Dedifferentiated amniotic fluid mesenchymal stem cell (primary cell): ENCODE measurements around the gene CSMD2.

Experiments used
- DNase-seq: peaks from one replicate; pipeline ENCODE4 v3.0.0-alpha.2; 2016; ENCODE audit errors: extremely low spot score

Gene CSMD2

GRCh38 chr1:33716976-33717688 is 447.9 kb downstream of the CSMD2 start:
- DNase-seq: no peak

GRCh38 chr1:33715195-33715811 is 449.7 kb downstream of the CSMD2 start:
- no peak for DNase-seq

GRCh38 chr1:33714421-33714820 is 450.6 kb downstream of the CSMD2 start:
- DNase-seq: no peak

GRCh38 chr1:33713058-33713877 is 451.8 kb downstream of the CSMD2 start:
- DNase-seq: no peak

- no peak for DNase-seq
These were observed 452.8 kb downstream of the CSMD2 start for GRCh38 chr1:33712186-33712585.

GRCh38 chr1:33711511-33711910 is 453.5 kb downstream of the CSMD2 start:
- no peak for DNase-seq

- no peak for DNase-seq
These were observed 454.1 kb downstream of the CSMD2 start for GRCh38 chr1:33710967-33711366.

- DNase-seq: no peak
These were observed 455.0 kb downstream of the CSMD2 start for GRCh38 chr1:33709783-33710718.

GRCh38 chr1:33709174-33709782 is 455.8 kb downstream of the CSMD2 start:
- DNase-seq: no peak

- no peak for DNase-seq
These were observed 458.3 kb downstream of the CSMD2 start for GRCh38 chr1:33706634-33707255.

- DNase-seq: no peak
These were observed 461.6 kb downstream of the CSMD2 start for GRCh38 chr1:33703464-33703863.

GRCh38 chr1:33698361-33699035 is 466.5 kb downstream of the CSMD2 start:
- DNase-seq: no peak

GRCh38 chr1:33697816-33698215 is 467.2 kb downstream of the CSMD2 start:
- no peak for DNase-seq

GRCh38 chr1:33696962-33697361 is 468.1 kb downstream of the CSMD2 start:
- DNase-seq: no peak

GRCh38 chr1:33696311-33696710 is 468.7 kb downstream of the CSMD2 start:
- DNase-seq: no peak

- no peak for DNase-seq
These were observed 472.5 kb downstream of the CSMD2 start for GRCh38 chr1:33692206-33693188.

- no peak for DNase-seq
These were observed 478.0 kb downstream of the CSMD2 start for GRCh38 chr1:33687000-33687399.

GRCh38 chr1:33686551-33686950 is 478.5 kb downstream of the CSMD2 start:
- DNase-seq: no peak

- DNase-seq: no peak
These were observed 479.8 kb downstream of the CSMD2 start for GRCh38 chr1:33685256-33685655.
